Neural progenitor cell (in vitro differentiated cells): ENCODE data around the gene PDIA5.

Source experiments
- CTCF ChIP-seq: fragments of 200-600 bp; sonication (generic); IDR thresholded peaks from 2 replicates; pipeline ENCODE4 v1.5.1; 2017; ENCODE audit warnings: antibody characterized with exemption, mild to moderate bottlenecking
- EZH2 ChIP-seq: fragments of 200-600 bp; sonication (generic); IDR thresholded peaks from 2 replicates; pipeline ENCODE4 v1.6.1; 2017; ENCODE audit warnings: antibody characterized with exemption, mild to moderate bottlenecking, moderate library complexity

GRCh38 chr3:123099331-123100192 lies 32.7 kb downstream of the PDIA5 start:
- no peak for TF ChIP-seq CTCF
- TF ChIP-seq EZH2, result no peak
